ENCODE results near the gene NSD2.

DNA sequence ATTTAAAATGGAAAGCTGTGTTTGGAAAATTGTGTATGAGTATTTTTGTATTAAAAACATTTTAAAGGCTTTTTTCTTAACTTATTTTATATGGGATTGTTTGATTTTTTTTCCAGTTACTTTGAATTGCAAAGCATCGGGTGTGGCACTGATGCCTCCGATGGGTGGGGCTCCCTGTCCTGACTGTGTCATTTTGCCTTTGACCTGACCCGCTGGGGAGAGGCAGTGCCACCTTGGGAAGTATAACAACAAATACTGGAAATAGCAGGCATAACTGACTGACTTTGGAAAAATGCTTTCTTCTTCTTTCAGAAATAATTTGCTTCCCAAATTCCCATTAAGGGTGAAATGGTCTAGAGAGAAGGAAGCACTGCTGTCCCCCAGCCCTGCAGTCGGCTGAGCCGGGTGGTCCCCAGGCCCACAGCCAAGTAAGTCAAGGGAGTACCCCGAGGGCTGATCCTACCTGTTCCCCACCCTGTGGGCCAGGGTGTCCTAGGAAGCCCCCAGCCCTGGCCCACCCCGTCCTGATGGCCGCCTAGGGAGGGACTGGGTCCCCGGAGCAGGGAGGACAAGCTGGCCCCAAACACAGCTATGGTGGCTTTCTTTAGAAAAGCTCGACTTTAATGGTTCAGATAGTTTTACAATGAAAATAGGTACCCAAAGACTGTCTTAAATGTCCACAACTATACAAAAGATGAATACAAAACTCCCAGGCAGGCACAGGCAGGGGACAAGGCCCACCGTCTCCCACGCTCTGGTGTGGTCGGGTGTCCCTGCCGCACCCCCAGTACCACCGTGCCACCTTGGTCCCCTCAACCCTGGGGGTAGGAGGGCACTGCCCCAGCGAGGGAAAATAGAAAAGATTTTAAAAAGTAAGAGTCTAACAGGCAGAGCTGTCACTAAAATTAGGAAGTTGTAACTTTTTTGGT, 111.2 kb downstream of the NSD2 start:
- TF ChIP-seq MAX (IDR thresholded peaks at IDR 0.05; ENCODE audit: low read depth, low read length): no peak
- no peak for TF ChIP-seq CTCF (IDR thresholded peaks at IDR 0.05; ENCODE audit: low read depth, low read length)
- no peak for TF ChIP-seq POLR2A (IDR thresholded peaks at IDR 0.05; ENCODE audit: extremely low read depth, insufficient read length)
- TF ChIP-seq MYC (IDR thresholded peaks at IDR 0.05; ENCODE audit: low read depth, low read length): no peak
